Stomach (tissue), 9 donors: ENCODE results near the gene WWOX. TPM values are rescaled to one million over a fixed set of nuclear protein-coding genes. Genes with fewer than 3 reads are reported as not detected.

ENCODE experiments used
- DNase-seq, 2 donors: peaks; one replicate each; pipeline versions ENCODE4 v3.0.0 to v3.0.0-alpha.2; 2013 to 2019
- H3K27ac ChIP-seq, 5 donors: fragments of 200-600 bp in 4 of 5; sonication (generic) in 4 of 5; one replicate each; pipeline ENCODE4 v1.5.1; 2013 to 2019; ENCODE audit warnings: mild to moderate bottlenecking in 1 of 5, moderate library complexity in 1 of 5
- H3K27me3 ChIP-seq, 3 donors: fragments of 200-600 bp; sonication (generic); one replicate each; pipeline ENCODE4 v1.5.1; 2017 to 2019; ENCODE audit warnings: mixed run types in 1 of 3
- H3K36me3 ChIP-seq, 4 donors: fragments of 200-600 bp; sonication (generic); 1 replicate in 3 of 4; 2 replicates in 1 of 4; pipeline ENCODE4 v1.5.1; 2016 to 2019
- H3K4me1 ChIP-seq, 4 donors: fragments of 200-600 bp; sonication (generic); one replicate each; pipeline ENCODE4 v1.5.1; 2016 to 2019
- H3K4me3 ChIP-seq, 4 donors: fragments of 200-600 bp; sonication (generic) in 3 of 4; one replicate each; pipeline ENCODE4 v1.5.1; 2016 to 2019; ENCODE audit warnings: mild to moderate bottlenecking in 1 of 4
- H3K9me3 ChIP-seq, 4 donors: fragments of 200-600 bp; sonication (generic); one replicate each; pipeline ENCODE4 v1.5.1; 2016 to 2019
- CTCF ChIP-seq, 7 experiments: fragments of 450-650 bp in 4 of 7; fragments of 200-600 bp in 3 of 7; sonication (generic) in 3 of 7; IDR thresholded peaks; one replicate each; pipeline ENCODE4 v1.5.1; 2016 to 2019; ENCODE audit warnings: antibody characterized with exemption in 7 of 7, control low read depth in 2 of 7, mild to moderate bottlenecking in 1 of 7
- EP300 ChIP-seq: sonication (generic); formaldehyde crosslinking; IDR thresholded peaks from one replicate; pipeline ENCODE4 v1.6.1; 2017; ENCODE audit warnings: antibody characterized with exemption
- POLR2A ChIP-seq, 4 donors: fragments of 450-650 bp; IDR thresholded peaks; one replicate each; pipeline ENCODE4 v1.6.1; 2016; ENCODE audit warnings: antibody characterized with exemption in 4 of 4, control low read depth in 2 of 4, mild to moderate bottlenecking in 1 of 4, moderate library complexity in 1 of 4
- POLR2AphosphoS5 ChIP-seq, 3 donors: sonication (generic); formaldehyde crosslinking; IDR thresholded peaks; one replicate each; pipeline ENCODE4 v1.6.1; 2016; ENCODE audit warnings: antibody characterized with exemption in 3 of 3
- WGBS, 5 donors: extraction: QIAGEN DNeasy Blood & Tissue Kit in 3 of 5; methylation state at CpG; one replicate each; pipeline versions ENCODE4 v1.1.5 to v1.1.7; 2013 to 2018; 5-methylcytosine and 5-hydroxymethylcytosine counted together
- intact Hi-C: fragments of 100-400 bp; cut with DNase I; formaldehyde crosslinking; loops from one replicate; pipeline ENCODE4 v1.15.1; 2023; ENCODE audit warnings: low total_unique reads
- polyA plus RNA-seq, 3 donors: library from polyadenylated mRNA; stranded (reverse); fragments of 200-250 nt; gene quantifications; one replicate each; pipeline ENCODE4 v1.2.3, GENCODE V29; 2013
- total RNA-seq, 5 donors: library from RNA; depleted of rRNA; stranded (reverse); fragments of >200 nt; gene quantifications; one replicate each; pipeline versions ENCODE4 v1.1.0 to v1.2.3, GENCODE V29; 2014 to 2016
- donor health status: healthy with polysubstance abuse.
- donor health status: Bipolar disorder and iron deficiency.
- donor health status: healthy.

Gene WWOX
- total and polyA plus RNA-seq, 8 donors = 7.7 to 129 (median 48.7) TPM

DNA sequence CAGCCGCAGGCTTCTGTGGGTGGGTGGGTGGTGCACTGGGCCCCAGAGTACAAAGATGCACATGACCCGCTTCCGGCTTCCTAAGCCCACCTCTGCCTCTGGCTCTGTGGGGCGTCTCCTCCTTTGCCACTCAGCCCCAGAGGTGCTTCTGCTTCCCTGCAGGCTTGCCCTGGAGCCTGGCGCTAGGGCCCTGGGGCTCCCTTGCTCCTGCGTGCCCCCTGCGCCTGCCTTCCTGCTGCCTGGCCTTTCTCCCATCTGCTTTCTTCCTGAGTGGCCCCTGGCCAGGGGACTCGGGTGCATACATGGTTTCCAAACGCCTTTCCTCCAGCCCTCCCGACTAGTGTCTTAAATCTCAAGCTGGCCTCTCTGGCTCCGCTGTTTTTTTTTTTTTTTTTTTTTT, 3.4 kb downstream of the WWOX start:
- no peaks in the 10 kb centered on the region for H3K36me3 ChIP-seq
- TF ChIP-seq POLR2A (IDR thresholded peaks at IDR 0.05) = no peak
- no peak for TF ChIP-seq CTCF (IDR thresholded peaks at IDR 0.05)
- TF ChIP-seq POLR2AphosphoS5 (IDR thresholded peaks at IDR 0.05) = no peak
- no peak for TF ChIP-seq EP300
- DNase-seq = no peak
- no peaks in the 10 kb centered on the region for H3K27me3 ChIP-seq
- intact Hi-C loops = no loop called here
- H3K9me3 ChIP-seq = no peaks in the 10 kb centered on the region
- H3K27ac ChIP-seq = no peak overlapping the region
- H3K4me3 ChIP-seq = no peak overlapping the region
- peaks cover 18 to 53% (median 23%) of the 10 kb centered on the region in 4 donors for H3K4me1 ChIP-seq
- 67 to 80% (median 73%) methylated on average over 8 to 11 of the region's 11 CpGs for WGBS, 5 donors

GRCh38 chr16:78105517-78105916, 6.1 kb downstream of the WWOX start:
- no peaks in the 10 kb centered on the region for H3K9me3 ChIP-seq
- H3K4me1 ChIP-seq = peaks cover 8 to 42% (median 10%) of the 10 kb centered on the region in 4 donors
- no peak overlapping the region for H3K27ac ChIP-seq
- no peaks in the 10 kb centered on the region for H3K27me3 ChIP-seq
- intact Hi-C loops = no loop called here
- no peak for TF ChIP-seq CTCF (IDR thresholded peaks at IDR 0.05)
- no peak for TF ChIP-seq POLR2AphosphoS5 (IDR thresholded peaks at IDR 0.05)
- no peak for TF ChIP-seq EP300
- TF ChIP-seq POLR2A (IDR thresholded peaks at IDR 0.05) = no peak
- H3K4me3 ChIP-seq = no peak overlapping the region
- H3K36me3 ChIP-seq = peaks cover 0 to 23% (median 20%) of the 10 kb centered on the region in 4 donors
- WGBS, 5 donors = 55 to 80% (median 68%) methylated on average over 4 of the region's 4 CpGs
- no peak for DNase-seq

DNA sequence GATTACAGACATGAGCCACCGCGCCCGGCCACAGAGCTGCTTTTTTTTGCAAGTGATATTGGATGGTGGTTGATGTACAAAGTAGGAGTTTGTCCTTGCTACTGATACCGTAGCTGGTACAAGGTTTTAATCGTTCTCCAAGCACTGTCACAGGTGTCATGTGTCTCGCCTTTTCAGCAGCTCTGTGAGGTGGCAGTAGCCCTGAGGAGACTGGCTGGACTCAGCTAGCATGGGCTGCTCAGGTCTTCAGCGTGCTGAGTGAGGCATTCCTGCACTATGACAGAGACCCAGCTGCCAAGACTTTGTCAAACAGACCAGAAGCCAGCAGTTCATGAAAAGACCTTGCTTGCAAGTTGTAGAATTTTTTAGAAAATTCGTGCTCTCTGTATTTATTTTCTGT, 7.2 kb downstream of the WWOX start:
- Histone ChIP-seq H3K4me3 (no peak overlapping the region), H3K36me3 (peaks cover 0 to 34% (median 28%) of the 10 kb centered on the region in 4 donors), H3K9me3 (no peaks in the 10 kb centered on the region), H3K27me3 (no peaks in the 10 kb centered on the region), H3K27ac (no peak overlapping the region), H3K4me1 (peaks cover 6 to 34% (median 8%) of the 10 kb centered on the region in 4 donors)
- DNase-seq = no peak
- intact Hi-C loops = no loop called here
- TF ChIP-seq POLR2AphosphoS5 (IDR thresholded peaks at IDR 0.05) (no peak), POLR2A (IDR thresholded peaks at IDR 0.05) (no peak), CTCF (IDR thresholded peaks at IDR 0.05) (no peak), EP300 (no peak)
- WGBS, 5 donors = 43 to 69% (median 61%) methylated on average over 8 of the region's 8 CpGs

DNA sequence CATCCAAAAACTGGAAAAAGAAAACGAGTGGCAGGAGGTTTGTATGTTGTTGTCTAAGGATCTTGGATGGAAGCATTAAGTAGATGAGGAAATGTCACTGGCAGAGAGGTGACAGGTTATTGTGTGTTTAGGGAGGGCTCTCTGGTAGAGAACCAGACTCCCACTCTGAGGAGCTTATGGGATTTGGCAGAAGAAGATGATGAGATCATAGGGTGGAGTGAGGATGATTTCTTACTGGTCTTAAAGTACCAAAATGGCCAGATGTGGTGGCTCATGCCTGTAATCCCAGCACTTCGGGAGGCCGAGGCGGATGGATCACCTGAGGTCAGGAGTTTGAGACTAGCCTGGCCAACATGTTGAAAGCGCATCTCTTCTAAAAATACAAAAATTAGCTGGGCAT, 9.0 kb downstream of the WWOX start:
- H3K36me3 ChIP-seq = peaks cover 3 to 50% (median 41%) of the 10 kb centered on the region in 4 donors
- intact Hi-C loops = no loop called here
- no peak for TF ChIP-seq EP300
- TF ChIP-seq POLR2A (IDR thresholded peaks at IDR 0.05) = no peak
- no peak for TF ChIP-seq CTCF (IDR thresholded peaks at IDR 0.05)
- TF ChIP-seq POLR2AphosphoS5 (IDR thresholded peaks at IDR 0.05) = no peak

More for the DNA sequence above, 9.0 kb downstream of the WWOX start:
- Histone ChIP-seq H3K9me3 (no peaks in the 10 kb centered on the region), H3K27ac (no peak overlapping the region), H3K27me3 (no peaks in the 10 kb centered on the region), H3K4me1 (peaks cover 0 to 20% (median 5%) of the 10 kb centered on the region in 4 donors), H3K4me3 (no peak overlapping the region)
- WGBS, 5 donors = 83 to 93% (median 92%) methylated on average over 5 of the region's 5 CpGs
- DNase-seq = no peak
